NCI-H2081 (cell line): ENCODE measurements around the gene PLS1.
"Not testable (repeated sequence)": the region's sequence is repeated elsewhere in the genome, so short reads cannot be mapped to it uniquely, and the experiment has no call there.

Source experiments
- DNase-seq, 2 experiments: peaks; one replicate each; lab custom pipeline; 2025; lab: John Stamatoyannopoulos, UW

Gene PLS1

GRCh38 chr3:142595951-142596725 lies at the start of gene PLS1:
Gene PLS1, plus strand, starts transcription at chr3:142596393. Its CDS starts 67,845 bp downstream, at chr3:142664238.
- peak; percentile 97 for DNase-seq

GRCh38 chr3:142549986-142550385 lies 46.2 kb upstream of the PLS1 start:
- DNase-seq: no peak

- DNase-seq: not testable (repeated sequence)
Measured at GRCh38 chr3:142552579-142552978, 43.6 kb upstream of the PLS1 start.

GRCh38 chr3:142553741-142554140 lies 42.5 kb upstream of the PLS1 start:
- no peak for DNase-seq

GRCh38 chr3:142560118-142560517 lies 36.1 kb upstream of the PLS1 start:
- no peak for DNase-seq

GRCh38 chr3:142563496-142563997 lies 32.6 kb upstream of the PLS1 start:
- no peak for DNase-seq

- no peak for DNase-seq
Measured at GRCh38 chr3:142566096-142566495, 30.1 kb upstream of the PLS1 start.

GRCh38 chr3:142568393-142569017 lies 27.7 kb upstream of the PLS1 start:
- DNase-seq: no peak

GRCh38 chr3:142569422-142569821 lies 26.8 kb upstream of the PLS1 start:
- DNase-seq: not testable (repeated sequence)

- not testable (repeated sequence) for DNase-seq
Measured at GRCh38 chr3:142574223-142574622, 22.0 kb upstream of the PLS1 start.

- DNase-seq: no peak
Measured at GRCh38 chr3:142574665-142575064, 21.5 kb upstream of the PLS1 start.

- DNase-seq: no peak
Measured at GRCh38 chr3:142576792-142577191, 19.4 kb upstream of the PLS1 start.

GRCh38 chr3:142577696-142578328 lies 18.4 kb upstream of the PLS1 start:
- peak in 1 of 2 experiments; percentile 21 for DNase-seq

GRCh38 chr3:142578329-142579223 lies 17.6 kb upstream of the PLS1 start, which contains the start of gene ATR:
Gene ATR, minus strand, starts transcription at chr3:142578733. Its CDS starts 29 bp downstream, at chr3:142578704.
- peak; percentile 99 for DNase-seq

GRCh38 chr3:142580061-142580423 lies 16.2 kb upstream of the PLS1 start:
- DNase-seq: no peak

GRCh38 chr3:142581070-142581469 lies 15.1 kb upstream of the PLS1 start:
- DNase-seq: not testable (repeated sequence)

GRCh38 chr3:142586803-142587406 lies 9.3 kb upstream of the PLS1 start:
- DNase-seq: peak; percentile 81 to 82

GRCh38 chr3:142588703-142589102 lies 7.5 kb upstream of the PLS1 start:
- no peak for DNase-seq

- DNase-seq: not testable (repeated sequence)
Measured at GRCh38 chr3:142592268-142592667, 3.9 kb upstream of the PLS1 start.

- DNase-seq: no peak
Measured at GRCh38 chr3:142595141-142595540, 1.1 kb upstream of the PLS1 start.

GRCh38 chr3:142595581-142595950 lies 627 bp upstream of the PLS1 start:
- DNase-seq: peak in 1 of 2 experiments; percentile 52
